Measurements from ENCODE around the gene CD55. TPM values are rescaled to one million over a fixed set of nuclear protein-coding genes. Genes with fewer than 3 reads are reported as not detected.
"Not testable (repeated sequence)": the region's sequence is repeated elsewhere in the genome, so short reads cannot be mapped to it uniquely, and the experiment has no call there.

Gene CD55
- polyA plus RNA-seq, 1 donor from 2014 or later, result 1.4 TPM

GRCh38 chr1:207318072-207318619 is 3.3 kb upstream of the CD55 start:
- Histone ChIP-seq H2AFZ (ENCODE audit: low read depth, low read length) (no peak overlapping the region), H3K27me3 (ENCODE audit: insufficient read depth, low read depth, low read length) (peaks cover 17% of the 10 kb centered on the region), H3K4me3 (ENCODE audit: low read length) (no peak overlapping the region), H3K9me2 (ENCODE audit: insufficient read depth, low read length) (no peaks in the 10 kb centered on the region), H3K27ac (ENCODE audit: low read length) (no peak overlapping the region), H3K4me2 (ENCODE audit: low read length) (no peak overlapping the region), H3K36me3 (ENCODE audit: insufficient read depth, low read length) (no peaks in the 10 kb centered on the region), H3K9ac (ENCODE audit: low read length) (no peak overlapping the region), H3F3A (ENCODE audit: insufficient read depth, low read length, poor library complexity, severe bottlenecking) (no peaks in the 10 kb centered on the region), H3K9me3 (ENCODE audit: low read length) (no peaks in the 10 kb centered on the region), H4K20me1 (ENCODE audit: insufficient read depth) (no peaks in the 10 kb centered on the region), H3K79me2 (replicated peaks; ENCODE audit: insufficient read depth, low read length) (no peaks in the 10 kb centered on the region)
- no peak for TF ChIP-seq CTCF (IDR thresholded peaks at IDR 0.05; ENCODE audit: poor library complexity, severe bottlenecking)

- no peaks in the 10 kb centered on the region for H4K20me1 ChIP-seq (ENCODE audit: insufficient read depth)
- no peaks in the 10 kb centered on the region for H3K79me2 ChIP-seq (replicated peaks; ENCODE audit: insufficient read depth, low read length)
- no peak for TF ChIP-seq EP300 (conservative IDR thresholded peaks at IDR 0.05; ENCODE audit: poor library complexity, severe bottlenecking)
- TF ChIP-seq EZH2 (IDR thresholded peaks at IDR 0.05; ENCODE audit: borderline replicate concordance, insufficient read depth, low read length, poor library complexity, severe bottlenecking), result no peak
- no peak for TF ChIP-seq MXI1 (conservative IDR thresholded peaks at IDR 0.05; ENCODE audit: poor library complexity, severe bottlenecking)
- TF ChIP-seq POLR2AphosphoS5 (IDR thresholded peaks at IDR 0.05), result no peak
- no peak for TF ChIP-seq SMC3 (conservative IDR thresholded peaks at IDR 0.05; ENCODE audit: poor library complexity)
- no peak for TF ChIP-seq CTCF (IDR thresholded peaks at IDR 0.05; ENCODE audit: poor library complexity, severe bottlenecking)
- TF ChIP-seq TAF1 (IDR thresholded peaks at IDR 0.05; ENCODE audit: low read depth), result no peak
- TF ChIP-seq, protein P1, sequence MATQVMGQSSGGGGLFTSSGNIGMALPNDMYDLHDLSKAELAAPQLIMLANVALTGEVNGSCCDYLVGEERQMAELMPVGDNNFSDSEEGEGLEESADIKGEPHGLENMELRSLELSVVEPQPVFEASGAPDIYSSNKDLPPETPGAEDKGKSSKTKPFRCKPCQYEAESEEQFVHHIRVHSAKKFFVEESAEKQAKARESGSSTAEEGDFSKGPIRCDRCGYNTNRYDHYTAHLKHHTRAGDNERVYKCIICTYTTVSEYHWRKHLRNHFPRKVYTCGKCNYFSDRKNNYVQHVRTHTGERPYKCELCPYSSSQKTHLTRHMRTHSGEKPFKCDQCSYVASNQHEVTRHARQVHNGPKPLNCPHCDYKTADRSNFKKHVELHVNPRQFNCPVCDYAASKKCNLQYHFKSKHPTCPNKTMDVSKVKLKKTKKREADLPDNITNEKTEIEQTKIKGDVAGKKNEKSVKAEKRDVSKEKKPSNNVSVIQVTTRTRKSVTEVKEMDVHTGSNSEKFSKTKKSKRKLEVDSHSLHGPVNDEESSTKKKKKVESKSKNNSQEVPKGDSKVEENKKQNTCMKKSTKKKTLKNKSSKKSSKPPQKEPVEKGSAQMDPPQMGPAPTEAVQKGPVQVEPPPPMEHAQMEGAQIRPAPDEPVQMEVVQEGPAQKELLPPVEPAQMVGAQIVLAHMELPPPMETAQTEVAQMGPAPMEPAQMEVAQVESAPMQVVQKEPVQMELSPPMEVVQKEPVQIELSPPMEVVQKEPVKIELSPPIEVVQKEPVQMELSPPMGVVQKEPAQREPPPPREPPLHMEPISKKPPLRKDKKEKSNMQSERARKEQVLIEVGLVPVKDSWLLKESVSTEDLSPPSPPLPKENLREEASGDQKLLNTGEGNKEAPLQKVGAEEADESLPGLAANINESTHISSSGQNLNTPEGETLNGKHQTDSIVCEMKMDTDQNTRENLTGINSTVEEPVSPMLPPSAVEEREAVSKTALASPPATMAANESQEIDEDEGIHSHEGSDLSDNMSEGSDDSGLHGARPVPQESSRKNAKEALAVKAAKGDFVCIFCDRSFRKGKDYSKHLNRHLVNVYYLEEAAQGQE (IDR thresholded peaks at IDR 0.05; ENCODE audit: borderline replicate concordance), result no peak
- TF ChIP-seq RAD21 (conservative IDR thresholded peaks at IDR 0.05), result no peak
- H3K36me3 ChIP-seq (ENCODE audit: insufficient read depth, low read length), result no peaks in the 10 kb centered on the region
- H3K4me2 ChIP-seq (ENCODE audit: low read length), result no peak overlapping the region
- no peak overlapping the region for H3K9ac ChIP-seq (ENCODE audit: low read length)
- peaks cover 17% of the 10 kb centered on the region for H3K27me3 ChIP-seq (ENCODE audit: insufficient read depth, low read depth, low read length)
- H3F3A ChIP-seq (ENCODE audit: insufficient read depth, low read length, poor library complexity, severe bottlenecking), result no peaks in the 10 kb centered on the region
- no peak overlapping the region for H3K4me3 ChIP-seq (ENCODE audit: low read length)
- H3K9me3 ChIP-seq (ENCODE audit: low read length), result no peaks in the 10 kb centered on the region
- no peak overlapping the region for H2AFZ ChIP-seq (ENCODE audit: low read depth, low read length)
- H3K9me2 ChIP-seq (ENCODE audit: insufficient read depth, low read length), result no peaks in the 10 kb centered on the region
- H3K27ac ChIP-seq (ENCODE audit: low read length), result no peak overlapping the region
Measured at GRCh38 chr1:207319199-207319598, 2.3 kb upstream of the CD55 start.

GRCh38 chr1:207320105-207320504 is 1.4 kb upstream of the CD55 start:
- not testable (repeated sequence) for H3K4me2 ChIP-seq (ENCODE audit: low read length); H3K79me2 ChIP-seq (replicated peaks; ENCODE audit: insufficient read depth, low read length); H3K27ac ChIP-seq (ENCODE audit: low read length); H4K20me1 ChIP-seq (ENCODE audit: insufficient read depth); H3F3A ChIP-seq (ENCODE audit: insufficient read depth, low read length, poor library complexity, severe bottlenecking); H3K9me2 ChIP-seq (ENCODE audit: insufficient read depth, low read length); H3K36me3 ChIP-seq (ENCODE audit: insufficient read depth, low read length); H2AFZ ChIP-seq (ENCODE audit: low read depth, low read length); H3K9me3 ChIP-seq (ENCODE audit: low read length); H3K9ac ChIP-seq (ENCODE audit: low read length); H3K4me3 ChIP-seq (ENCODE audit: low read length)
- peaks cover 17% of the 10 kb centered on the region for H3K27me3 ChIP-seq (ENCODE audit: insufficient read depth, low read depth, low read length)

Measured in neural cell (in vitro differentiated cells).